ENCODE measurements around the gene MOBP.

DNA sequence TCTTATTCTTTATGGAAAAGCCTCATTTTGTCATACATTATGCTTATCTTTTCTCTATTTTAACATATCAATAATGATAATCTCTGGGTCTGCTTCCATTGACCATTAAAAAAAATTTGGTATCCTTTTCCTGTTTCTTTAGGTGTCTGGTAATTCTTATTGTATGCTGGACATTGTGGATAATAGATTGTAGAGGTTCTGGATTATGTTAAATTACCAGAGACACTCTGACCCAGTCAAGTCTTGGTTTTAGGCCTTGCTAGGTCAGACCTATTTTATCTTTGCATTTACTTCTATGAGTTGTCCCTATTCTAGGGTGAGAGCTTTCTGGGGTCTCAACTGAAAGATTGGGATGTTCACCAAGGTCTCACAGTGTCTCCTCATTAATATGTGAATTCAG, 9.3 kb downstream of the MOBP start:
- TF ChIP-seq CTCF (optimal IDR thresholded peaks at IDR 0.05 in 1 of 3, IDR thresholded peaks at IDR 0.05 in 1 of 3, conservative IDR thresholded peaks at IDR 0.05 in 1 of 3; ENCODE audit: extremely low read depth in 1 of 3, insufficient read depth in 2 of 3, low read length in 3 of 3) (no peak), EZH2 (IDR thresholded peaks at IDR 0.05; ENCODE audit: low read length) (no peak)
